Measurements from ENCODE around the gene NOP53. TPM values are rescaled to one million over a fixed set of nuclear protein-coding genes. Genes with fewer than 3 reads are reported as not detected.

The NOP53 gene
- total RNA-seq, 2 donors from 2014 or later = 189 to 220 TPM

DNA sequence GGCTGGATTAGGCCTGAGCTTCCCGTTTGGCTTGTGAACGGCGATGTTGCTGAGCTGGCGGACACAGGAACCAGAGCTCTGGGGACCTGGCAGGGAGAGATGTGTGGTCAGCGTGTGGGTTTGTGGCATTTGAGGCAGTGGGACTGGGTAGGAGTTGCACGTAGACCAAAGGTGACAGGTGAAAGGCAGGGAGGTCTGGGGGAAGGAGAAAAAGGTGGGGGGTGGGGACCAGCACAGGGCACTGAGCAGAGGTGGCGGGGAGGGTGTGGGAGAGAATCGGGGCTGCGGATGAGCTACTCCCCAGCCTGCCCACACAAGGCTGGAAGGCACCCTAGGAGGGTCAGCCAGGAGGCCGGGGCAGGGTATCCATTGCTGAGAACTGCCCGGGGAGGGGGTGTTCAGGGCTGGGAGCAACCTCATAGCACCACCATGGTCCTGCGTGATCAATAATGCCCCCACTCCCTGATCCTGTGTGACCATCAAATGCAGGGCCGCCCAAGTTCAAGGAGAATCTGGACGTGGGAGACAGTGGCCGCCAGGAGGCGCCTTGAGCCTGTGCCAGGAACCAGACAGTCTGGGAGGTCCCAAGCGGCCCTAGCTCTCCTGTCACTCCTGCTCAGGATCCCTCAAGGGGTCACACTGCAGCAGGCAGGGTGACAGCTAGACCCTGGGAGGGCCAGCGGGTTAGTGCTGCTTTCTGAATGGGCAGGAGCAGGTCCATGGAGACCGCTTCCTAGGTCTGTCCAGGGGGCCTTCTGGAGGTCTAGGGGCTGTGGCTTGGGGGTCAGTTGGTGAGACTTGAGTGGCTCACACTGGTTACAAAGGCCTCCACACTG, 20.4 kb downstream of the NOP53 start:
- TF ChIP-seq, protein P1, sequence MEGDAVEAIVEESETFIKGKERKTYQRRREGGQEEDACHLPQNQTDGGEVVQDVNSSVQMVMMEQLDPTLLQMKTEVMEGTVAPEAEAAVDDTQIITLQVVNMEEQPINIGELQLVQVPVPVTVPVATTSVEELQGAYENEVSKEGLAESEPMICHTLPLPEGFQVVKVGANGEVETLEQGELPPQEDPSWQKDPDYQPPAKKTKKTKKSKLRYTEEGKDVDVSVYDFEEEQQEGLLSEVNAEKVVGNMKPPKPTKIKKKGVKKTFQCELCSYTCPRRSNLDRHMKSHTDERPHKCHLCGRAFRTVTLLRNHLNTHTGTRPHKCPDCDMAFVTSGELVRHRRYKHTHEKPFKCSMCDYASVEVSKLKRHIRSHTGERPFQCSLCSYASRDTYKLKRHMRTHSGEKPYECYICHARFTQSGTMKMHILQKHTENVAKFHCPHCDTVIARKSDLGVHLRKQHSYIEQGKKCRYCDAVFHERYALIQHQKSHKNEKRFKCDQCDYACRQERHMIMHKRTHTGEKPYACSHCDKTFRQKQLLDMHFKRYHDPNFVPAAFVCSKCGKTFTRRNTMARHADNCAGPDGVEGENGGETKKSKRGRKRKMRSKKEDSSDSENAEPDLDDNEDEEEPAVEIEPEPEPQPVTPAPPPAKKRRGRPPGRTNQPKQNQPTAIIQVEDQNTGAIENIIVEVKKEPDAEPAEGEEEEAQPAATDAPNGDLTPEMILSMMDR (IDR thresholded peaks at IDR 0.05) = peak; percentile 79
- no peaks in the 10 kb centered on the region for H3K9me3 ChIP-seq
- H3K36me3 ChIP-seq = no peaks in the 10 kb centered on the region
- H3K27me3 ChIP-seq (replicated peaks; ENCODE audit: insufficient read depth) = no peaks in the 10 kb centered on the region
- no peaks in the 10 kb centered on the region for H3K4me1 ChIP-seq (ENCODE audit: control insufficient read depth in 1 of 2, low read depth in 2 of 2)
- no peak overlapping the region for H3K27ac ChIP-seq
- DNase-seq (ENCODE audit: low spot score) = no peak
- H3K4me3 ChIP-seq = no peak overlapping the region
- no peak for ATAC-seq (ENCODE audit: insufficient number of reproducible peaks, low FRiP score, low read depth)

DNA sequence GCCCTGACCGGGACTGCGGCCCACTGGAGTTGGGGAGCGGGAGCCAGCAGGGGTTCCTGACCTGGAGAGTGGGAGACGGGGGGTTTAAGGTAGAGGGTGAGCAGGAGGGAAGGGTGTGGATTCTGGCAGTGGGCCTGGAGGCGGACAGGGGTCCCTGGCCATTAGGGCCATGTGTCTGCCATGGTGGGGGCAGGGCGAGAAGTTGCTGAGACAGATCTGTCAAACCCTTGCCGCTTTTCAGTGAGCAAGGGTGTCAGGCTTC, 20.9 kb downstream of the NOP53 start:
- Histone ChIP-seq H3K27me3 (replicated peaks; ENCODE audit: insufficient read depth) (no peaks in the 10 kb centered on the region), H3K4me1 (ENCODE audit: control insufficient read depth in 1 of 2, low read depth in 2 of 2) (no peaks in the 10 kb centered on the region), H3K36me3 (no peaks in the 10 kb centered on the region), H3K4me3 (no peak overlapping the region), H3K9me3 (no peaks in the 10 kb centered on the region), H3K27ac (no peak overlapping the region)
- no peak for DNase-seq (ENCODE audit: low spot score)
- no peak for ATAC-seq (ENCODE audit: insufficient number of reproducible peaks, low FRiP score, low read depth)
- TF ChIP-seq, protein P1 (IDR thresholded peaks at IDR 0.05) = no peak

DNA sequence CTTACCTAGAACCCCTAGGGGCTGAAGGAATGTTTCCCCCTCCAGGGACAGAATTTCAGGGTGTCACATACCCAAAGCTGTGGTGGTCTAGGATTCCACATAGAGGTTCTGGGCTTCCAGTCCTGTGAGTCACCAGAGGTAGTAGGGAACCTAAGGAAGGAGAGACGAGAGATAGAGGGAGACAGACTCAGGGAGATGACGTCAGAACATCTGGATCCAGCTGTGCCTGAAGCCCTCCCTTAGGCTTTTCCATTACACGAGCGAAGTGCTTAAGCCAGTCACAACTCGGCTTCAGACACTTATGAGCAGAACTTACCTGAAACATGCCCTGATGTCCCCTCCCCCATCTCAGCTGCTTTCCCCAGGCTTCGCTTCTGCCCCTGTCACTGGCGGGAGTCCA, 21.3 kb downstream of the NOP53 start:
- no peaks in the 10 kb centered on the region for H3K9me3 ChIP-seq
- no peak for ATAC-seq (ENCODE audit: insufficient number of reproducible peaks, low FRiP score, low read depth)

DNA sequence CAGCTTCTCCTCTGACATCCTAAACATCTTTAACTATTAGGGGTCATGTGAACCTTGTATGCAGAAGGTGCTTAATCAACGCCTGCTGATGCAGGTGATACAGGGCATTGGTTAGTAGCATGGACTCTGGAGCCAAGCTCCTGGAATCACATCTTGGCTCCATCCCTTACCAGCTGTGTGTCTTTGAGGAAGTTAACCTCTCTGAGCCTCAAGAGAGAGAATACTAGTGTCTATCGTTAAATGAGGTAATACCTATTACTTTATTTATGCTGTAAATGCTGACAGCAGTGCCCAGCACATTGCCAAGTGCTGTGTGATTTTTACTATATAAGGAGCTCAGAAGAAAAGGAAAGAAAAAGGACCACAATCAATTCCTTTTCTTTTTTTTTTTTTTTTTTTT, 22.0 kb downstream of the NOP53 start:
- Histone ChIP-seq H3K9me3 (no peaks in the 10 kb centered on the region), H3K4me3 (no peak overlapping the region), H3K27me3 (replicated peaks; ENCODE audit: insufficient read depth) (no peaks in the 10 kb centered on the region), H3K4me1 (ENCODE audit: control insufficient read depth in 1 of 2, low read depth in 2 of 2) (no peaks in the 10 kb centered on the region), H3K27ac (no peak overlapping the region), H3K36me3 (no peaks in the 10 kb centered on the region)
- ATAC-seq (ENCODE audit: insufficient number of reproducible peaks, low FRiP score, low read depth) (no peak), DNase-seq (ENCODE audit: low spot score) (no peak)
- TF ChIP-seq, protein P1 (IDR thresholded peaks at IDR 0.05) = no peak

More for the DNA sequence above, 21.3 kb downstream of the NOP53 start:
- TF ChIP-seq, protein P1 (IDR thresholded peaks at IDR 0.05) = no peak
- DNase-seq (ENCODE audit: low spot score) = no peak
- H3K27ac ChIP-seq = no peak overlapping the region
- H3K4me1 ChIP-seq (ENCODE audit: control insufficient read depth in 1 of 2, low read depth in 2 of 2) = no peaks in the 10 kb centered on the region
- H3K4me3 ChIP-seq = no peak overlapping the region
- H3K27me3 ChIP-seq (replicated peaks; ENCODE audit: insufficient read depth) = no peaks in the 10 kb centered on the region
- H3K36me3 ChIP-seq = no peaks in the 10 kb centered on the region

DNA sequence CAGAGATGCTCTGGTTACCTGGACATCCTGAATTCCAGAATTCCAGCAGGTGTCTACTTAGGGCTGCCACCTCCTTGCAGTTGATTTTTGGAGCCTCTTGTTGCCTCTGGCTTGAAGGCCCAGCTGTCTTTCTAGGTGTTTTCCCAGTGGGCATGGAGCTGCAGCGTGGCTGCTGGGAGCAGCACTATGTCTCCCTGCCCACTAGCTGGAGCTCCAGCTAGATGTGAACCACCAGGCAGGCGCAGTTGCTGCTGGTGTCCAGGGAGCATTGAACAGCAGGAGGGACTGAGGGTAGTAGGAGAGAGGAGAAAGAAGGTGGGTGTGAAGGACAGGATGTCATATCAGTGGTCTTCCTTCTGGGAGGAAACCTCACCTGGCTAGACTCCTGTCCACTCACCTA, 23.3 kb downstream of the NOP53 start:
- Histone ChIP-seq H3K27me3 (replicated peaks; ENCODE audit: insufficient read depth) (no peaks in the 10 kb centered on the region), H3K36me3 (no peaks in the 10 kb centered on the region), H3K4me1 (ENCODE audit: control insufficient read depth in 1 of 2, low read depth in 2 of 2) (no peaks in the 10 kb centered on the region), H3K9me3 (no peaks in the 10 kb centered on the region), H3K27ac (no peak overlapping the region), H3K4me3 (no peak overlapping the region)
- TF ChIP-seq, protein P1 (IDR thresholded peaks at IDR 0.05) = no peak
- DNase-seq (ENCODE audit: low spot score) (no peak), ATAC-seq (ENCODE audit: insufficient number of reproducible peaks, low FRiP score, low read depth) (no peak)

All from thoracic aorta (tissue), 2 donors.